Right cardiac atrium (tissue), 5 donors: Measurements from ENCODE around the gene GPRIN3. TPM values are rescaled to one million over a fixed set of nuclear protein-coding genes. Genes with fewer than 3 reads are reported as not detected.

Experiments used
- ATAC-seq, 2 donors: fragments of 200-7000 bp; cut with Tn5 transposase; one replicate each; pipeline versions ENCODE4 v1.8.0 to v1.9.1; 2020; ENCODE audit warnings: moderate library complexity in 2 of 2, mild to moderate bottlenecking in 1 of 2
- DNase-seq, 3 donors: peaks; one replicate each; pipeline ENCODE4 v3.0.0-alpha.2; 2020
- H3K27ac ChIP-seq: one replicate; pipeline ENCODE4 v1.5.1; 2013; ENCODE audit warnings: mild to moderate bottlenecking, low read length, control low read depth, moderate library complexity
- H3K27me3 ChIP-seq: one replicate; pipeline ENCODE4 v1.6.1; 2013; ENCODE audit not compliant: control insufficient read depth, insufficient read depth
- H3K4me1 ChIP-seq: one replicate; pipeline ENCODE4 v1.6.1; 2013; ENCODE audit warnings: low read length; ENCODE audit not compliant: control insufficient read depth, insufficient read depth
- H3K4me3 ChIP-seq: one replicate; pipeline ENCODE4 v1.5.1; 2013; ENCODE audit warnings: low read length, control low read depth
- H3K9me3 ChIP-seq: one replicate; pipeline ENCODE4 v1.6.1; 2013; ENCODE audit warnings: low read length; ENCODE audit not compliant: control insufficient read depth
- WGBS: extraction: QIAGEN DNeasy Blood & Tissue Kit; methylation state at CpG from one replicate; pipeline ENCODE4 v1.1.7; 2013; 5-methylcytosine and 5-hydroxymethylcytosine counted together
- intact Hi-C, 4 donors: fragments of 100-400 bp; cut with DNase I; formaldehyde crosslinking; loops; one replicate each; pipeline versions ENCODE4 v1.11.0 to v1.14.0; 2022 to 2023
- polyA plus RNA-seq: library from polyadenylated mRNA; stranded (reverse); fragments of 200-250 nt; gene quantifications from one replicate; pipeline ENCODE4 v1.2.3, GENCODE V29; 2013
- total RNA-seq, 4 donors: library from RNA; stranded (reverse); fragmentation: NEBNext Ultra II Directional; extraction: Animal tissue kit (Norgen Biotek cat#: 25700); gene quantifications; one replicate each; pipeline ENCODE4 v1.2.1, GENCODE V29; 2021
- donor health status: healthy with polysubstance abuse.
- donor health status: DM: no; HTN: yes; CAD: no.
- donor health status: DM: no; HTN: no; CAD: no.
- donor health status: DM: no; HTN: yes; CAD: no; lungs with severe emphysema.
- donor health status: DM: yes; HTN: yes; CAD: no.

Gene GPRIN3
- total and polyA plus RNA-seq, 5 donors: 2.1 to 10.3 (median 8.3) TPM

GRCh38 chr4:89245459-89245858 lies 62.1 kb downstream of the GPRIN3 start:
- intact Hi-C loops: loop anchor here in 1 of 4 donors (10.0 kb wide), 1 partner anchor 59 kb away; the partner anchor contains the start of gene GPRIN3
- no peaks in the 10 kb centered on the region for H3K4me1 ChIP-seq
- no peak overlapping the region for H3K27ac ChIP-seq
- DNase-seq: no peak
- no peak overlapping the region for H3K4me3 ChIP-seq
- WGBS: 79% methylated on average over 2 of the region's 2 CpGs
- no peak for ATAC-seq
- H3K27me3 ChIP-seq: no peaks in the 10 kb centered on the region
- no peaks in the 10 kb centered on the region for H3K9me3 ChIP-seq

- no peaks in the 10 kb centered on the region for H3K9me3 ChIP-seq
- H3K4me1 ChIP-seq: no peaks in the 10 kb centered on the region
- no peak overlapping the region for H3K4me3 ChIP-seq
- ATAC-seq: no peak
- intact Hi-C loops: loop anchor here in 1 of 4 donors (10.0 kb wide), 1 partner anchor 61 kb away; the partner anchor contains the start of gene GPRIN3
- DNase-seq: no peak
- no peak overlapping the region for H3K27ac ChIP-seq
- H3K27me3 ChIP-seq: no peaks in the 10 kb centered on the region
Measured at GRCh38 chr4:89243733-89244252, 63.8 kb downstream of the GPRIN3 start.

- intact Hi-C loops: loop anchor here in 1 of 4 donors (10.0 kb wide), 1 partner anchor 62 kb away; the partner anchor contains the start of gene GPRIN3
- DNase-seq (no peak), ATAC-seq (peak in 1 of 2 donors; percentile 54)
- Histone ChIP-seq H3K4me1 (no peaks in the 10 kb centered on the region), H3K27me3 (no peaks in the 10 kb centered on the region), H3K27ac (no peak overlapping the region), H3K9me3 (no peaks in the 10 kb centered on the region), H3K4me3 (no peak overlapping the region)
- 36% methylated on average over 5 of the region's 5 CpGs for WGBS
Measured at GRCh38 chr4:89242864-89243732, 64.5 kb downstream of the GPRIN3 start.

GRCh38 chr4:89242216-89242615 lies 65.4 kb downstream of the GPRIN3 start:
- 79% methylated on average over 2 of the region's 2 CpGs for WGBS
- H3K27me3 ChIP-seq: no peaks in the 10 kb centered on the region
- H3K4me1 ChIP-seq: no peaks in the 10 kb centered on the region
- DNase-seq: no peak
- no peak overlapping the region for H3K27ac ChIP-seq
- intact Hi-C loops: loop anchor here in 1 of 4 donors (10.0 kb wide), 1 partner anchor 63 kb away; the partner anchor contains the start of gene GPRIN3
- ATAC-seq: no peak
- no peak overlapping the region for H3K4me3 ChIP-seq
- no peaks in the 10 kb centered on the region for H3K9me3 ChIP-seq

GRCh38 chr4:89230271-89230670 lies 77.3 kb downstream of the GPRIN3 start:
- 89% methylated on average over 3 of the region's 3 CpGs for WGBS

GRCh38 chr4:89226665-89227574 lies 80.7 kb downstream of the GPRIN3 start:
- Histone ChIP-seq H3K9me3 (no peaks in the 10 kb centered on the region), H3K27me3 (no peaks in the 10 kb centered on the region), H3K4me1 (no peaks in the 10 kb centered on the region), H3K4me3 (no peak overlapping the region), H3K27ac (no peak overlapping the region)
- ATAC-seq (peak; percentile 92 to 93), DNase-seq (peak; percentile 67 to 84 (median 75))
- WGBS: 41% methylated on average over 9 of the region's 9 CpGs
- intact Hi-C loops: loop anchor here (2.0 to 5.0 kb wide), 3 partner anchors 205 to 208 kb away; no protein-coding TSS in a partner anchor

More at GRCh38 chr4:89230271-89230670, 77.3 kb downstream of the GPRIN3 start:
- Histone ChIP-seq H3K27ac (no peak overlapping the region), H3K4me3 (no peak overlapping the region), H3K27me3 (no peaks in the 10 kb centered on the region), H3K4me1 (no peaks in the 10 kb centered on the region), H3K9me3 (no peaks in the 10 kb centered on the region)
- intact Hi-C loops: no loop called here
- ATAC-seq: no peak
- DNase-seq: no peak

GRCh38 chr4:89222170-89222569 lies 85.4 kb downstream of the GPRIN3 start:
- Histone ChIP-seq H3K4me3 (no peak overlapping the region), H3K4me1 (no peaks in the 10 kb centered on the region), H3K27ac (no peak overlapping the region), H3K27me3 (no peaks in the 10 kb centered on the region), H3K9me3 (no peaks in the 10 kb centered on the region)
- no peak for ATAC-seq
- 52% methylated on average over 2 of the region's 2 CpGs for WGBS
- intact Hi-C loops: no loop called here
- no peak for DNase-seq

- WGBS: 83% methylated on average over 2 of the region's 2 CpGs
- intact Hi-C loops: no loop called here
- no peaks in the 10 kb centered on the region for H3K4me1 ChIP-seq
- H3K4me3 ChIP-seq: no peak overlapping the region
- no peaks in the 10 kb centered on the region for H3K27me3 ChIP-seq
- DNase-seq (no peak), ATAC-seq (no peak)
- no peak overlapping the region for H3K27ac ChIP-seq
- H3K9me3 ChIP-seq: no peaks in the 10 kb centered on the region
Measured at GRCh38 chr4:89221167-89221867, 86.3 kb downstream of the GPRIN3 start.

- WGBS: 66% methylated on average over 1 of the region's 1 CpG
- Histone ChIP-seq H3K4me1 (no peaks in the 10 kb centered on the region), H3K9me3 (no peaks in the 10 kb centered on the region), H3K27me3 (no peaks in the 10 kb centered on the region), H3K4me3 (no peak overlapping the region), H3K27ac (no peak overlapping the region)
- intact Hi-C loops: no loop called here
- ATAC-seq (no peak), DNase-seq (no peak)
Measured at GRCh38 chr4:89218587-89218986, 89.0 kb downstream of the GPRIN3 start.

- WGBS: 78% methylated on average over 1 of the region's 1 CpG
- H3K27ac ChIP-seq: no peak overlapping the region
- no peak for ATAC-seq
- intact Hi-C loops: no loop called here
- no peaks in the 10 kb centered on the region for H3K27me3 ChIP-seq
- no peak overlapping the region for H3K4me3 ChIP-seq
- H3K9me3 ChIP-seq: no peaks in the 10 kb centered on the region
- no peak for DNase-seq
- H3K4me1 ChIP-seq: no peaks in the 10 kb centered on the region
Measured at GRCh38 chr4:89217604-89218003, 90.0 kb downstream of the GPRIN3 start.
